ENCODE data around the gene CCDC81.

DNA sequence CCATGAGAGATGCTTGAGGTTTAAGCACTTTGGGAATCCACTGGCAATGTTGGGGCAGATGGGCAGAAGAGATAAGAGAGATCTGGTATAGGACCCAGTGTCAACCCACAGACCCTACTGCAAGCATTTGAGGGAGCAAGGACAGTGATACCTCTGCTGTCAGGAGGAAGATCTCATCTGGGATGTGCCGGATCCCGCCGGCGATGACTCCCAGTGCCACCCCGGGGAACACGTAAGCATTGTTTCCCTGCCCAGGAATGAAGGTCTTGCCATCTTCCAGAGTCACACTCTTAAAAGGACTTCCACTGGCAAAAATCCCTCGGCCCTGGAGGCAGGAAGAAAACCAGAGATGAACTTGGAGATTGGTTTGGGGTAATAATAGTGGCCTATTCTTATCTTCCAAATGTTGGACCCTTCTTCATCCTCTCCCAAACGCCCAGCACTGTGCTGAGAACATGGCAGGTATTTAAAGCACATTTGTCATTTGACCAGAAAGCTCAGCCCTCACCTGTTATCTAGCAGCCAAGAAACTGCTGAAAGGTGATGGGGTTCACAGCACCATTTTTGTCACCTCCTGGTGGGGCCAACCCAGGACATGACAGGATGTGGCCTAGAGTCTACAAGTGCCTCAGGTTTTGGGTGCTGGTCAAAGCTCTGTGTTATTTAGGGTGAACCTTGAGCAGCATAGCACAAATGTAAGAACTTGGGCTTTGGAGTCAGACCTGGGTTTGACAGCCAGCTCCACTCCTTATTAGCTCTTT lies 71.7 kb downstream of the CCDC81 start:
- no peak for TF ChIP-seq CTCF (IDR thresholded peaks at IDR 0.05; ENCODE audit: low read depth, low read length)
- TF ChIP-seq EZH2phosphoT487 (IDR thresholded peaks at IDR 0.05; ENCODE audit: low read depth), result no peak

All from OCI-LY3 (cell line).